Suprapubic skin (tissue), 4 donors: ENCODE measurements around the gene FDXR.

Experiments
- EP300 ChIP-seq: sonication (generic); formaldehyde crosslinking; IDR thresholded peaks from one replicate; pipeline ENCODE4 v1.6.1; 2017; ENCODE audit warnings: antibody characterized with exemption
- POLR2A ChIP-seq, 2 donors: fragments of 450-650 bp; IDR thresholded peaks; one replicate each; pipeline ENCODE4 v1.6.1; 2017; ENCODE audit warnings: antibody characterized with exemption in 2 of 2, mild to moderate bottlenecking in 2 of 2, moderate library complexity in 2 of 2
- POLR2AphosphoS5 ChIP-seq, 3 donors: sonication (generic); formaldehyde crosslinking; IDR thresholded peaks; one replicate each; pipeline ENCODE4 v1.6.1; 2017; ENCODE audit warnings: antibody characterized with exemption in 3 of 3
- TF ChIP-seq, protein P1 (sequence below), 2 donors: fragments of 200-600 bp in 1 of 2; fragments of 450-650 bp in 1 of 2; sonication (generic) in 1 of 2; IDR thresholded peaks; one replicate each; pipeline ENCODE4 v1.5.1; 2016 to 2019; ENCODE audit warnings: antibody characterized with exemption in 2 of 2, mild to moderate bottlenecking in 1 of 2, moderate library complexity in 1 of 2

DNA sequence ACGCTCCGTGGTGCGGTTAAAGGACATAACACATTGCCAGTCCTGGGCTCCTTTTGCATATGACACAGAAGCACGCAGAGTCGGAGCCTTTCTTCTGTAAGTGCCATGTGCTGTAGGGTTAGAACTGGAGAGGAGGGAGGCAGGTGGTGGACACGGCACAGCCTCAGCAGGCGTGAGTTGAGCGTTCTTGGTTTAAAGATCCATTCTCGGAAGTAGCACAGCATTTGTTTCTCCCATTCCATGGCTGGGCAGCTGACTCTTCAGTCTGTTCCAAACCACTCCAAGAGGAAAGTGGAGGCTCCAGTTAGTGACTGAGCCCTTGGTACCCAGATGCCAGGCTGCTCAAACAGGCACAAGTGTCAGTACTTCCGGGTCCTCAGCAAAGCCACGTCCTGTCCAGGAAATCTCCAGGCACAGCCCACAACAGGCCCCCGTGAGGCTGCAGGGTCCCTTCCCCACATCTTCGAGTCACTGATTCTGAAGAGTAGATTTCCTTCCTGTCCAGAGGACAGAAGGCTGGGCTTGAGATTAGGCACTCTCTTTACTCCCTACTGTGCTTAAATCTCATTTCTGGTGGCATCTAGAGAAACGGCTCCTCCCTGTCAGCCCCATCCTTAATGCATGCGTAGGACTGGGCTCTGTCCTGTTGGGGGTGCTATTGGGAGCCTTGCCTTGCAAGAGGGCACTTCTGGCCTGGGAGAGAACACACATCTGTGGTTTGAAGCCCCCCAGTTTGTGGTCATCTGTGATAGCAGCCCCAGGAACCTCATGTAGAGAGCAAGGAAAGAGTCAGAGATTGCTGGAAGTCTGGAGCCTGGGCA, 57.0 kb downstream of the FDXR start:
- TF ChIP-seq, protein P1, sequence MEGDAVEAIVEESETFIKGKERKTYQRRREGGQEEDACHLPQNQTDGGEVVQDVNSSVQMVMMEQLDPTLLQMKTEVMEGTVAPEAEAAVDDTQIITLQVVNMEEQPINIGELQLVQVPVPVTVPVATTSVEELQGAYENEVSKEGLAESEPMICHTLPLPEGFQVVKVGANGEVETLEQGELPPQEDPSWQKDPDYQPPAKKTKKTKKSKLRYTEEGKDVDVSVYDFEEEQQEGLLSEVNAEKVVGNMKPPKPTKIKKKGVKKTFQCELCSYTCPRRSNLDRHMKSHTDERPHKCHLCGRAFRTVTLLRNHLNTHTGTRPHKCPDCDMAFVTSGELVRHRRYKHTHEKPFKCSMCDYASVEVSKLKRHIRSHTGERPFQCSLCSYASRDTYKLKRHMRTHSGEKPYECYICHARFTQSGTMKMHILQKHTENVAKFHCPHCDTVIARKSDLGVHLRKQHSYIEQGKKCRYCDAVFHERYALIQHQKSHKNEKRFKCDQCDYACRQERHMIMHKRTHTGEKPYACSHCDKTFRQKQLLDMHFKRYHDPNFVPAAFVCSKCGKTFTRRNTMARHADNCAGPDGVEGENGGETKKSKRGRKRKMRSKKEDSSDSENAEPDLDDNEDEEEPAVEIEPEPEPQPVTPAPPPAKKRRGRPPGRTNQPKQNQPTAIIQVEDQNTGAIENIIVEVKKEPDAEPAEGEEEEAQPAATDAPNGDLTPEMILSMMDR (IDR thresholded peaks at IDR 0.05), result no peak
- TF ChIP-seq POLR2A (IDR thresholded peaks at IDR 0.05), result no peak
- no peak for TF ChIP-seq POLR2AphosphoS5 (IDR thresholded peaks at IDR 0.05)
- no peak for TF ChIP-seq EP300
